Measurements from ENCODE around the gene ZNF385D. TPM values are rescaled to one million over a fixed set of nuclear protein-coding genes. Genes with fewer than 3 reads are reported as not detected.

ZNF385D gene
- total RNA-seq, 1 experiment from 2014 or later, result 0.28 TPM

- H3K27ac ChIP-seq, result no peak overlapping the region
- no peak overlapping the region for H3K4me2 ChIP-seq
- no peak overlapping the region; the same call in 1 of the 2 replicates for H2AFZ ChIP-seq
- no peaks in the 10 kb centered on the region for H3K79me2 ChIP-seq (ENCODE audit: low read depth)
- H4K20me1 ChIP-seq (ENCODE audit: insufficient read depth), result no peaks in the 10 kb centered on the region
- TF ChIP-seq EZH2 (IDR thresholded peaks at IDR 0.05; ENCODE audit: low read depth) (no peak), CTCF (conservative IDR thresholded peaks at IDR 0.05) (no peak)
- H3K9me2 ChIP-seq (ENCODE audit: insufficient read depth), result no peaks in the 10 kb centered on the region
- intact Hi-C loops (cut with micrococcal nuclease; ENCODE audit: unreplicated experiment), result no loop called here
- no peaks in the 10 kb centered on the region for H3K4me1 ChIP-seq (replicated peaks; ENCODE audit: insufficient read depth)
- BruUV-seq (replicated peaks), result no TSS peak
- no peaks in the 10 kb centered on the region for H3K9me3 ChIP-seq (ENCODE audit: insufficient read depth, low read depth)
- no peaks in the 10 kb centered on the region for H3K36me3 ChIP-seq (ENCODE audit: low read depth)
- no peak for DNase-seq
- POLR2A ChIA-PET (ENCODE audit: unreplicated experiment), result no interaction called here
- H3K27me3 ChIP-seq (ENCODE audit: insufficient read depth, low read depth), result no peaks in the 10 kb centered on the region
- H3F3A ChIP-seq (ENCODE audit: insufficient read depth, low read depth), result no peaks in the 10 kb centered on the region
- no peak overlapping the region for H3K4me3 ChIP-seq
- CTCF ChIA-PET, result no interaction called here
Measured at GRCh38 chr3:21540265-21540664, 210.7 kb downstream of the ZNF385D start.

GRCh38 chr3:21534462-21534861, 216.5 kb downstream of the ZNF385D start:
- Histone ChIP-seq H3K4me1 (replicated peaks; ENCODE audit: insufficient read depth) (no peaks in the 10 kb centered on the region), H3K9me2 (ENCODE audit: insufficient read depth) (no peaks in the 10 kb centered on the region), H3K9me3 (ENCODE audit: insufficient read depth, low read depth) (no peaks in the 10 kb centered on the region), H3K27me3 (ENCODE audit: insufficient read depth, low read depth) (no peaks in the 10 kb centered on the region), H4K20me1 (ENCODE audit: insufficient read depth) (no peaks in the 10 kb centered on the region; the same call in 1 of the 2 replicates), H3F3A (ENCODE audit: insufficient read depth, low read depth) (no peaks in the 10 kb centered on the region), H3K27ac (no peak overlapping the region), H3K4me3 (no peak overlapping the region), H2AFZ (no peak overlapping the region), H3K36me3 (ENCODE audit: low read depth) (no peaks in the 10 kb centered on the region), H3K79me2 (ENCODE audit: low read depth) (no peaks in the 10 kb centered on the region), H3K4me2 (no peak overlapping the region)
- DNase-seq, result no peak
- intact Hi-C loops (cut with micrococcal nuclease; ENCODE audit: unreplicated experiment), result no loop called here
- ChIA-PET POLR2A (ENCODE audit: unreplicated experiment) (no interaction called here), CTCF (no interaction called here)
- BruUV-seq (replicated peaks), result no TSS peak
- no peak for TF ChIP-seq EZH2 (IDR thresholded peaks at IDR 0.05; ENCODE audit: low read depth)
- TF ChIP-seq CTCF (conservative IDR thresholded peaks at IDR 0.05), result no peak

GRCh38 chr3:21533002-21533401, 218.0 kb downstream of the ZNF385D start:
- ChIA-PET CTCF (no interaction called here), POLR2A (ENCODE audit: unreplicated experiment) (no interaction called here)
- Histone ChIP-seq H2AFZ (no peak overlapping the region), H4K20me1 (ENCODE audit: insufficient read depth) (no peaks in the 10 kb centered on the region; the same call in 1 of the 2 replicates), H3K27ac (no peak overlapping the region), H3K27me3 (ENCODE audit: insufficient read depth, low read depth) (no peaks in the 10 kb centered on the region), H3K9me2 (ENCODE audit: insufficient read depth) (no peaks in the 10 kb centered on the region), H3K4me2 (no peak overlapping the region), H3K9me3 (ENCODE audit: insufficient read depth, low read depth) (no peaks in the 10 kb centered on the region), H3K4me1 (replicated peaks; ENCODE audit: insufficient read depth) (no peaks in the 10 kb centered on the region), H3K79me2 (ENCODE audit: low read depth) (no peaks in the 10 kb centered on the region), H3F3A (ENCODE audit: insufficient read depth, low read depth) (no peaks in the 10 kb centered on the region), H3K4me3 (no peak overlapping the region), H3K36me3 (ENCODE audit: low read depth) (no peaks in the 10 kb centered on the region)
- no TSS peak for BruUV-seq (replicated peaks)
- intact Hi-C loops (cut with micrococcal nuclease; ENCODE audit: unreplicated experiment), result no loop called here
- no peak for DNase-seq
- TF ChIP-seq EZH2 (IDR thresholded peaks at IDR 0.05; ENCODE audit: low read depth) (no peak), CTCF (conservative IDR thresholded peaks at IDR 0.05) (no peak)

All from PC-9 (cell line).